GM19467 (cell line): ENCODE results near the gene ZDHHC11B.
"Not testable (repeated sequence)": the region's sequence is repeated elsewhere in the genome, so short reads cannot be mapped to it uniquely, and the experiment has no call there.

Experiments
- ATAC-seq: cut with Tn5 transposase; IDR thresholded peaks from one replicate; pipeline ENCODE4 v1.9.1; 2021; ENCODE audit warnings: mild to moderate bottlenecking, moderate library complexity; ENCODE audit not compliant: unreplicated experiment

Gene ZDHHC11B

GRCh38 chr5:770585-770984, 13.9 kb downstream of the ZDHHC11B start:
- ATAC-seq = not testable (repeated sequence)

GRCh38 chr5:769485-770145, 14.9 kb downstream of the ZDHHC11B start:
- ATAC-seq = not testable (repeated sequence)

- no peak for ATAC-seq
These were observed 17.7 kb downstream of the ZDHHC11B start for GRCh38 chr5:766666-767431.

GRCh38 chr5:765948-766631, 18.4 kb downstream of the ZDHHC11B start:
- no peak for ATAC-seq

GRCh38 chr5:763998-764781, 20.3 kb downstream of the ZDHHC11B start:
- ATAC-seq = no peak

- no peak for ATAC-seq
These were observed 21.1 kb downstream of the ZDHHC11B start for GRCh38 chr5:763397-763796.

- not testable (repeated sequence) for ATAC-seq
These were observed 21.5 kb downstream of the ZDHHC11B start for GRCh38 chr5:762996-763395.

GRCh38 chr5:761854-762710, 22.4 kb downstream of the ZDHHC11B start:
- ATAC-seq = no peak

GRCh38 chr5:761059-761771, 23.3 kb downstream of the ZDHHC11B start:
- ATAC-seq = no peak

GRCh38 chr5:760363-761058, 24.0 kb downstream of the ZDHHC11B start:
- no peak for ATAC-seq

- no peak for ATAC-seq
These were observed 24.7 kb downstream of the ZDHHC11B start for GRCh38 chr5:759781-760362.

- ATAC-seq = no peak
These were observed 25.3 kb downstream of the ZDHHC11B start for GRCh38 chr5:759111-759751.

GRCh38 chr5:758698-759053, 25.9 kb downstream of the ZDHHC11B start:
- no peak for ATAC-seq

- no peak for ATAC-seq
These were observed 26.4 kb downstream of the ZDHHC11B start for GRCh38 chr5:757931-758697.

- no peak for ATAC-seq
These were observed 27.1 kb downstream of the ZDHHC11B start for GRCh38 chr5:757346-757930.

- ATAC-seq = no peak
These were observed 27.6 kb downstream of the ZDHHC11B start for GRCh38 chr5:756865-757345.

- ATAC-seq = no peak
These were observed 28.4 kb downstream of the ZDHHC11B start for GRCh38 chr5:756171-756570.
